Ascending aorta (tissue), 2 donors: Measurements from ENCODE around the gene GALNT9. TPM values are rescaled to one million over a fixed set of nuclear protein-coding genes. Genes with fewer than 3 reads are reported as not detected.

ENCODE experiments used
- DNase-seq, 2 donors: peaks; one replicate each; pipeline ENCODE4 v3.0.0-alpha.2; 2019; ENCODE audit warnings: low spot score in 2 of 2
- H3K27ac ChIP-seq, 2 donors: fragments of 200-600 bp; sonication (generic); one replicate each; pipeline ENCODE4 v1.5.1; 2016 to 2017; ENCODE audit warnings: mild to moderate bottlenecking in 1 of 2
- H3K27me3 ChIP-seq: fragments of 200-600 bp; sonication (generic); one replicate; pipeline ENCODE4 v1.5.1; 2017
- H3K36me3 ChIP-seq, 2 donors: fragments of 200-600 bp; sonication (generic); one replicate each; pipeline ENCODE4 v1.5.1; 2016
- H3K4me1 ChIP-seq, 2 donors: fragments of 200-600 bp; sonication (generic); one replicate each; pipeline ENCODE4 v1.5.1; 2016 to 2017; ENCODE audit warnings: mild to moderate bottlenecking in 1 of 2
- H3K4me3 ChIP-seq, 2 donors: fragments of 200-600 bp; sonication (generic); one replicate each; pipeline ENCODE4 v1.5.1; 2016 to 2017; ENCODE audit warnings: mild to moderate bottlenecking in 1 of 2
- H3K9me3 ChIP-seq, 2 donors: fragments of 200-600 bp; sonication (generic); one replicate each; pipeline ENCODE4 v1.5.1; 2016
- CTCF ChIP-seq, 3 experiments: fragments of 200-600 bp in 2 of 3; fragments of 450-650 bp in 1 of 3; sonication (generic) in 2 of 3; IDR thresholded peaks; one replicate each; pipeline ENCODE4 v1.5.1; 2016 to 2019; ENCODE audit warnings: antibody characterized with exemption in 3 of 3, mild to moderate bottlenecking in 1 of 3, moderate library complexity in 1 of 3
- intact Hi-C: fragments of 100-400 bp; cut with DNase I; formaldehyde crosslinking; loops from one replicate; pipeline ENCODE4 v1.15.1; 2023
- total RNA-seq: library from RNA; depleted of rRNA; stranded (reverse); fragments of >200 nt; gene quantifications from one replicate; pipeline ENCODE4 v1.1.0, GENCODE V29; 2016

GALNT9 gene
- total RNA-seq, 1 donor from 2014 or later = not detected

- DNase-seq = no peak
- no peaks in the 10 kb centered on the region for H3K36me3 ChIP-seq
- H3K27ac ChIP-seq = no peak overlapping the region
- no peak for TF ChIP-seq CTCF (IDR thresholded peaks at IDR 0.05)
- no peak overlapping the region for H3K4me3 ChIP-seq
- intact Hi-C loops = no loop called here
- H3K27me3 ChIP-seq = no peaks in the 10 kb centered on the region
- H3K9me3 ChIP-seq = no peaks in the 10 kb centered on the region
- H3K4me1 ChIP-seq = no peaks in the 10 kb centered on the region
These were observed 157.3 kb downstream of the GALNT9 start for GRCh38 chr12:132171968-132172521.

GRCh38 chr12:132171293-132171967 is 158.0 kb downstream of the GALNT9 start:
- intact Hi-C loops = no loop called here
- Histone ChIP-seq H3K27me3 (no peaks in the 10 kb centered on the region), H3K9me3 (no peaks in the 10 kb centered on the region), H3K4me3 (no peak overlapping the region), H3K4me1 (no peaks in the 10 kb centered on the region), H3K27ac (no peak overlapping the region), H3K36me3 (no peaks in the 10 kb centered on the region)
- no peak for DNase-seq
- no peak for TF ChIP-seq CTCF (IDR thresholded peaks at IDR 0.05)

- intact Hi-C loops = no loop called here
- Histone ChIP-seq H3K4me1 (no peaks in the 10 kb centered on the region), H3K27ac (no peak overlapping the region), H3K36me3 (no peaks in the 10 kb centered on the region), H3K27me3 (no peaks in the 10 kb centered on the region), H3K9me3 (no peaks in the 10 kb centered on the region), H3K4me3 (no peak overlapping the region)
- no peak for TF ChIP-seq CTCF (IDR thresholded peaks at IDR 0.05)
- DNase-seq = no peak
These were observed 158.6 kb downstream of the GALNT9 start for GRCh38 chr12:132170637-132171292.

GRCh38 chr12:132170094-132170636 is 159.2 kb downstream of the GALNT9 start:
- TF ChIP-seq CTCF (IDR thresholded peaks at IDR 0.05) = no peak
- H3K27me3 ChIP-seq = no peaks in the 10 kb centered on the region

GRCh38 chr12:132169376-132169775 is 160.0 kb downstream of the GALNT9 start:
- Histone ChIP-seq H3K9me3 (no peaks in the 10 kb centered on the region), H3K27me3 (no peaks in the 10 kb centered on the region), H3K36me3 (no peaks in the 10 kb centered on the region), H3K27ac (no peak overlapping the region), H3K4me1 (no peaks in the 10 kb centered on the region), H3K4me3 (no peak overlapping the region)
- no peak for TF ChIP-seq CTCF (IDR thresholded peaks at IDR 0.05)
- intact Hi-C loops = no loop called here
- DNase-seq = no peak

More at GRCh38 chr12:132170094-132170636, 159.2 kb downstream of the GALNT9 start:
- no peak overlapping the region for H3K27ac ChIP-seq
- no peaks in the 10 kb centered on the region for H3K4me1 ChIP-seq
- no peaks in the 10 kb centered on the region for H3K9me3 ChIP-seq
- H3K4me3 ChIP-seq = no peak overlapping the region
- no peaks in the 10 kb centered on the region for H3K36me3 ChIP-seq
- no peak for DNase-seq
- intact Hi-C loops = no loop called here
